Activated naive CD8-positive, alpha-beta T cell treated with anti-CD3 and anti-CD28 coated beads for 36 hours (primary cell): ENCODE data around the gene CLDN7. TPM values are rescaled to one million over a fixed set of nuclear protein-coding genes. Genes with fewer than 3 reads are reported as not detected.

Experiments
- DNase-seq: peaks from one replicate; pipeline ENCODE4 v3.0.0; 2021
- H3K27ac Mint-ChIP-seq: one replicate; pipeline ENCODE4 v1.8.0; 2022; ENCODE audit warnings: mild to moderate bottlenecking, moderate library complexity, mixed read lengths
- H3K27me3 Mint-ChIP-seq: one replicate; pipeline ENCODE4 v1.8.0; 2022; ENCODE audit warnings: mild to moderate bottlenecking, mixed read lengths
- H3K36me3 Mint-ChIP-seq: one replicate; pipeline ENCODE4 v1.8.0; 2021; ENCODE audit warnings: mild to moderate bottlenecking, mixed read lengths
- H3K4me1 Mint-ChIP-seq: one replicate; pipeline ENCODE4 v1.8.0; 2021; ENCODE audit warnings: mixed read lengths
- H3K4me3 Mint-ChIP-seq: one replicate; pipeline ENCODE4 v1.8.0; 2022; ENCODE audit warnings: mild to moderate bottlenecking, moderate library complexity, mixed read lengths
- H3K9me3 Mint-ChIP-seq: one replicate; pipeline ENCODE4 v1.8.0; 2022; ENCODE audit warnings: mixed read lengths
- total RNA-seq, 2 experiments: library from RNA; stranded (reverse); gene quantifications; one replicate each; pipeline ENCODE4 v1.2.3, GENCODE V29; 2021

Gene CLDN7
- total RNA-seq, 2 experiments from 2014 or later: 0.90 to 1.6 TPM

GRCh38 chr17:7215136-7215638, 47.1 kb downstream of the CLDN7 start:
- Mint-ChIP-seq H3K36me3 (no peaks in the 10 kb centered on the region), H3K27me3 (peaks cover 3% of the 10 kb centered on the region), H3K4me1 (peaks cover 59% of the 10 kb centered on the region), H3K9me3 (no peaks in the 10 kb centered on the region), H3K27ac (peak overlapping the region; percentile 95), H3K4me3 (peak overlapping the region; percentile 76)
- no peak for DNase-seq

- no peaks in the 10 kb centered on the region for H3K9me3 Mint-ChIP-seq
- peak overlapping the region; percentile 95 for H3K27ac Mint-ChIP-seq
- peaks cover 3% of the 10 kb centered on the region for H3K27me3 Mint-ChIP-seq
- DNase-seq: peak; percentile 100
- peaks cover 58% of the 10 kb centered on the region for H3K4me1 Mint-ChIP-seq
- peak overlapping the region; percentile 76 for H3K4me3 Mint-ChIP-seq
- no peaks in the 10 kb centered on the region for H3K36me3 Mint-ChIP-seq
Measured at GRCh38 chr17:7214300-7215135, 47.8 kb downstream of the CLDN7 start.

GRCh38 chr17:7213895-7214299, 48.4 kb downstream of the CLDN7 start:
- peaks cover 52% of the 10 kb centered on the region for H3K4me1 Mint-ChIP-seq
- peak overlapping the region; percentile 76 for H3K4me3 Mint-ChIP-seq
- no peak for DNase-seq

GRCh38 chr17:7211491-7212273, 50.6 kb downstream of the CLDN7 start:
- H3K4me3 Mint-ChIP-seq: no peak overlapping the region
- peaks cover 3% of the 10 kb centered on the region for H3K27me3 Mint-ChIP-seq
- peaks cover 38% of the 10 kb centered on the region for H3K4me1 Mint-ChIP-seq
- no peaks in the 10 kb centered on the region for H3K36me3 Mint-ChIP-seq
- no peak for DNase-seq
- peak overlapping the region; percentile 2 for H3K27ac Mint-ChIP-seq
- H3K9me3 Mint-ChIP-seq: no peaks in the 10 kb centered on the region

More at GRCh38 chr17:7213895-7214299, 48.4 kb downstream of the CLDN7 start:
- peak overlapping the region; percentile 95 for H3K27ac Mint-ChIP-seq
- peaks cover 3% of the 10 kb centered on the region for H3K27me3 Mint-ChIP-seq
- H3K36me3 Mint-ChIP-seq: no peaks in the 10 kb centered on the region
- H3K9me3 Mint-ChIP-seq: no peaks in the 10 kb centered on the region

Other genes with a start within 250 kb of the CLDN7 start
- 10 to 100 TPM; 90.6 to 98.6 TPM for gene RNASEK, start 249.9 kb downstream of the CLDN7 start, total RNA-seq
- 1 to 10 TPM in 1 of 2 experiments, under 1 TPM in 1; 0.85 to 1.0 TPM for gene BCL6B, start 239.4 kb downstream of the CLDN7 start, total RNA-seq
- gene SLC16A13, start 226.5 kb downstream of the CLDN7 start, total RNA-seq: 1 to 10 TPM; 5.2 to 6.2 TPM
- 1 to 10 TPM; 1.5 to 1.8 TPM for gene SLC16A11, start 218.4 kb downstream of the CLDN7 start, total RNA-seq
- not detected for gene CLEC10A, start 182.2 kb downstream of the CLDN7 start, total RNA-seq
- not detected for gene ASGR2, start 147.7 kb downstream of the CLDN7 start, total RNA-seq
- gene ASGR1, start 83.1 kb downstream of the CLDN7 start, total RNA-seq: 1 to 10 TPM; 2.8 to 4.4 TPM
- gene DLG4, start 42.6 kb downstream of the CLDN7 start, total RNA-seq: 1 to 10 TPM; 8.9 to 9.8 TPM
- gene ACADVL, start 42.5 kb downstream of the CLDN7 start, total RNA-seq: 100 to 1,000 TPM; 245 to 256 TPM
- 10 to 100 TPM; 64.4 to 66.5 TPM for gene DVL2, start 28.0 kb downstream of the CLDN7 start, total RNA-seq
- gene PHF23, start 23.0 kb downstream of the CLDN7 start, total RNA-seq: 10 to 100 TPM; 28.1 to 28.8 TPM
- gene GABARAP, start 20.0 kb downstream of the CLDN7 start, total RNA-seq: 100 to 1,000 TPM; 112 to 113 TPM
- gene CTDNEP1, start 10.7 kb downstream of the CLDN7 start, total RNA-seq: 100 to 1,000 TPM; 180 to 191 TPM
- 100 to 1,000 TPM in 1 of 2 experiments, 10 to 100 TPM in 1; 99.0 to 110 TPM for gene ELP5, start 10.3 kb downstream of the CLDN7 start, total RNA-seq
- gene SLC2A4, start 19.2 kb upstream of the CLDN7 start, total RNA-seq: under 1 TPM; 0.54 to 0.56 TPM
- under 1 TPM; 0.19 to 0.24 TPM for gene YBX2, start 32.2 kb upstream of the CLDN7 start, total RNA-seq
- 1,000 to 10,000 TPM; 1,429 to 1,492 TPM for gene EIF5A, start 45.1 kb upstream of the CLDN7 start, total RNA-seq
- gene GPS2, start 52.9 kb upstream of the CLDN7 start, total RNA-seq: 10 to 100 TPM; 58.4 to 62.6 TPM
- 10 to 100 TPM; 44.1 to 46.0 TPM for gene NEURL4, start 66.9 kb upstream of the CLDN7 start, total RNA-seq
- 100 to 1,000 TPM; 235 to 238 TPM for gene ACAP1, start 74.1 kb upstream of the CLDN7 start, total RNA-seq
- gene KCTD11, start 89.7 kb upstream of the CLDN7 start, total RNA-seq: 1 to 10 TPM; 4.0 to 4.5 TPM
- gene TMEM95, start 92.7 kb upstream of the CLDN7 start, total RNA-seq: not detected
- gene TNK1, start 118.6 kb upstream of the CLDN7 start, total RNA-seq: 1 to 10 TPM; 4.3 to 5.0 TPM
- 10 to 100 TPM; 63.0 to 66.8 TPM for gene PLSCR3, start 132.0 kb upstream of the CLDN7 start, total RNA-seq
- gene TMEM256, start 141.6 kb upstream of the CLDN7 start, total RNA-seq: 10 to 100 TPM; 42.7 to 44.3 TPM
- gene NLGN2, start 145.4 kb upstream of the CLDN7 start, total RNA-seq: 1 to 10 TPM; 8.8 to 9.3 TPM
- not detected for gene SPEM1, start 157.8 kb upstream of the CLDN7 start, total RNA-seq
- not detected for gene SPEM2, start 163.1 kb upstream of the CLDN7 start, total RNA-seq
- gene SPEM3, start 166.4 kb upstream of the CLDN7 start, total RNA-seq: not detected
- 10 to 100 TPM; 10.4 TPM for gene TMEM102, start 173.0 kb upstream of the CLDN7 start, total RNA-seq
- gene FGF11, start 177.0 kb upstream of the CLDN7 start, total RNA-seq: 1 to 10 TPM; 7.6 to 9.2 TPM
- 10 to 100 TPM; 10.6 to 11.3 TPM for gene CHRNB1, start 182.6 kb upstream of the CLDN7 start, total RNA-seq
- 10 to 100 TPM; 16.7 TPM for gene ZBTB4, start 217.2 kb upstream of the CLDN7 start, total RNA-seq
- gene SLC35G6, start 219.0 kb upstream of the CLDN7 start, total RNA-seq: not detected
- 100 to 1,000 TPM; 198 to 200 TPM for gene POLR2A, start 221.9 kb upstream of the CLDN7 start, total RNA-seq